Aorta (tissue), 5 donors: Measurements from ENCODE around the gene TMEM45B. TPM values are rescaled to one million over a fixed set of nuclear protein-coding genes. Genes with fewer than 3 reads are reported as not detected.
A peak's percentile ranks its signal among the peaks of the same experiment; 100 is the strongest.

ENCODE experiments used
- ATAC-seq: fragments of 200-7000 bp; cut with Tn5 transposase; one replicate; pipeline ENCODE4 v1.9.1; 2022; ENCODE audit warnings: moderate library complexity; ENCODE audit not compliant: low FRiP score
- DNase-seq, 2 donors: peaks; one replicate each; pipeline ENCODE4 v3.0.0-alpha.2; 2020
- H3K27ac ChIP-seq, 2 donors: one replicate each; pipeline ENCODE4 v1.5.1; 2013; ENCODE audit warnings: low read length in 2 of 2, mild to moderate bottlenecking in 2 of 2, moderate library complexity in 2 of 2, control low read depth in 1 of 2, inconsistent platforms in 1 of 2, low read depth in 1 of 2
- H3K27me3 ChIP-seq, 2 donors: one replicate each; pipeline ENCODE4 v1.6.1; 2013; ENCODE audit warnings: control low read depth in 1 of 2, low read length in 1 of 2, mild to moderate bottlenecking in 1 of 2, moderate library complexity in 1 of 2; ENCODE audit not compliant: insufficient read depth in 2 of 2, control insufficient read depth in 1 of 2
- H3K36me3 ChIP-seq, 2 donors: one replicate each; pipeline ENCODE4 v1.6.1; 2013; ENCODE audit warnings: control low read depth in 1 of 2, low read length in 1 of 2, mild to moderate bottlenecking in 1 of 2; ENCODE audit not compliant: insufficient read depth in 2 of 2, control insufficient read depth in 1 of 2
- H3K4me1 ChIP-seq, 2 donors: one replicate each; pipeline ENCODE4 v1.6.1; 2013; ENCODE audit warnings: low read length in 2 of 2, control low read depth in 1 of 2, mild to moderate bottlenecking in 1 of 2, moderate library complexity in 1 of 2; ENCODE audit not compliant: insufficient read depth in 2 of 2, control insufficient read depth in 1 of 2
- H3K4me3 ChIP-seq, 2 donors: one replicate each; pipeline ENCODE4 v1.5.1; 2013; ENCODE audit warnings: low read length in 2 of 2, control low read depth in 1 of 2, mild to moderate bottlenecking in 1 of 2
- H3K9me3 ChIP-seq: one replicate; pipeline ENCODE4 v1.6.1; 2013; ENCODE audit warnings: mild to moderate bottlenecking, low read length; ENCODE audit not compliant: control insufficient read depth
- WGBS, 2 donors: extraction: QIAGEN DNeasy Blood & Tissue Kit; methylation state at CpG; one replicate each; pipeline ENCODE4 v1.1.7; 2013; 5-methylcytosine and 5-hydroxymethylcytosine counted together
- intact Hi-C, 2 donors: fragments of 100-400 bp; cut with DNase I; formaldehyde crosslinking; loops; one replicate each; pipeline versions ENCODE4 v1.14.2 to v1.15.0; 2022
- polyA plus RNA-seq, 2 donors: library from polyadenylated mRNA; stranded (reverse); fragments of 200-250 nt; gene quantifications; one replicate each; pipeline ENCODE4 v1.2.3, GENCODE V29; 2013
- total RNA-seq, 2 donors: library from RNA; stranded (reverse); fragmentation: NEBNext Ultra II Directional; extraction: Animal tissue kit (Norgen Biotek cat#: 25700); gene quantifications; one replicate each; pipeline ENCODE4 v1.2.1, GENCODE V29; 2021
- donor health status: healthy with polysubstance abuse.
- donor health status: Bipolar disorder and iron deficiency.
- donor health status: DM: no; HTN: no; CAD: no.
- donor health status: DM: no; HTN: no; CAD: no.
- donor health status: DM: yes; HTN: yes; CAD: no.

The TMEM45B gene
- total and polyA plus RNA-seq, 4 donors: 0.19 to 10.0 (median 0.72) TPM; not detected in 1

- ATAC-seq (no peak), DNase-seq (no peak)
- Histone ChIP-seq H3K4me1 (no peaks in the 10 kb centered on the region), H3K9me3 (no peaks in the 10 kb centered on the region), H3K36me3 (no peaks in the 10 kb centered on the region), H3K27ac (no peak overlapping the region), H3K4me3 (no peak overlapping the region), H3K27me3 (no peaks in the 10 kb centered on the region)
- intact Hi-C loops: no loop called here
- WGBS, 2 donors: 80 to 81% methylated on average over 15 of the region's 15 CpGs
Observed at GRCh38 chr11:129852125-129852740, 36.6 kb downstream of the TMEM45B start.

- no peaks in the 10 kb centered on the region for H3K4me1 ChIP-seq
- no peaks in the 10 kb centered on the region for H3K36me3 ChIP-seq
- no peak for DNase-seq
- intact Hi-C loops: no loop called here
- no peaks in the 10 kb centered on the region for H3K9me3 ChIP-seq
- no peak overlapping the region for H3K27ac ChIP-seq
- WGBS, 2 donors: 53 to 70% methylated on average over 10 of the region's 10 CpGs
- ATAC-seq: no peak
- no peaks in the 10 kb centered on the region for H3K27me3 ChIP-seq
- no peak overlapping the region for H3K4me3 ChIP-seq
Observed at GRCh38 chr11:129853518-129854231, 38.0 kb downstream of the TMEM45B start.

DNA sequence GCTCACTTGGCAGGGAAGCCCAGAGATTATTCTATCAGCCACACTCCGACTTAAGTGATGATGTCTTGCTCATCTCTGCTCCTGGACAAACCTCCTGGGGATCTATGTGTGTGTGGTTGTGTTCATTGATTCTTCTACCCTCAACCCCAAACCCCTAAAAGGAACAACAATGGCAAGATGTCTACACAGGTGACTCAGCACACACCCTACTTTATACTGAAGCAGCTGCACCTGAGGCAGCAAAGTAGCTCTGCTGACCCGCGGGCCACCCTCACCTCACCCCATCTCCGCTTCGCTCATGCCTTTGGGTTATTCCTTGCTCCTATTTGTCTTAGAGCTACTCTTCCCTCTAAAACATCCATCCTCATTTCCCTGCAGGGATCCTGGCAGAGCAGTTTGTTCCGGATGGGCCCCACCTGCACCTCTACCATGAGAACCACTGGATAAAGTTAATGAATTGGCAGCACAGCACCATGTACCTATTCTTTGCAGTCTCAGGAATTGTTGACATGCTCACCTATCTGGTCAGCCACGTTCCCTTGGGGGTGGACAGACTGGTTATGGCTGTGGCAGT is 38.7 kb downstream of the TMEM45B start:
- no peak for ATAC-seq
- intact Hi-C loops: no loop called here
- no peaks in the 10 kb centered on the region for H3K9me3 ChIP-seq
- H3K36me3 ChIP-seq: no peaks in the 10 kb centered on the region
- no peaks in the 10 kb centered on the region for H3K27me3 ChIP-seq
- H3K27ac ChIP-seq: no peak overlapping the region
- H3K4me1 ChIP-seq: no peaks in the 10 kb centered on the region
- no peak for DNase-seq
- 91 to 94% methylated on average over 7 of the region's 7 CpGs for WGBS, 2 donors
- no peak overlapping the region for H3K4me3 ChIP-seq

DNA sequence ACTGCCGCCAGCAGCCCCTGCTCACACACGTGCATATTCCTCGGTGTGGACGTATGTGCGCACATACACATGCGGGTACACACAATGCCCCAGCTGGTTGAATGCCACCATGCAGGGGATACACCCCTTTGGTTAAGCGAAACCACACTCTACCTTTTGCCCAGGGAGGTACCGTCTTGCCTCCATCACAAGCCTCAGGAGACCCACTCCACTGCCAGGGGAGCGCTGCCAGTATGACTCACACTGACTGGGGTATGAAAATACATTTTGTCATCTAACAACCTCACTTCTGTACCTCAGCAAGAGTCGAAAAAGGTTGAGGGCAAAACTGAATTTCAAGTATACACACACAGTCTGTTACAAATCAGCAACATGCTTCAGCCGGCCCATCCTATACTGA is 39.4 kb downstream of the TMEM45B start:
- WGBS, 2 donors: 67 to 68% methylated on average over 11 of the region's 11 CpGs
- DNase-seq (no peak), ATAC-seq (no peak)
- intact Hi-C loops: no loop called here
- no peaks in the 10 kb centered on the region for H3K4me1 ChIP-seq
- no peaks in the 10 kb centered on the region for H3K9me3 ChIP-seq
- H3K4me3 ChIP-seq: no peak overlapping the region
- H3K36me3 ChIP-seq: no peaks in the 10 kb centered on the region
- H3K27ac ChIP-seq: no peak overlapping the region
- no peaks in the 10 kb centered on the region for H3K27me3 ChIP-seq

GRCh38 chr11:129856036-129856435 is 40.4 kb downstream of the TMEM45B start:
- Histone ChIP-seq H3K4me1 (no peaks in the 10 kb centered on the region), H3K36me3 (no peaks in the 10 kb centered on the region), H3K27me3 (no peaks in the 10 kb centered on the region), H3K9me3 (no peaks in the 10 kb centered on the region), H3K4me3 (no peak overlapping the region), H3K27ac (no peak overlapping the region)
- DNase-seq (no peak), ATAC-seq (no peak)
- intact Hi-C loops: no loop called here
- WGBS, 2 donors: 90 to 91% methylated on average over 8 of the region's 8 CpGs

DNA sequence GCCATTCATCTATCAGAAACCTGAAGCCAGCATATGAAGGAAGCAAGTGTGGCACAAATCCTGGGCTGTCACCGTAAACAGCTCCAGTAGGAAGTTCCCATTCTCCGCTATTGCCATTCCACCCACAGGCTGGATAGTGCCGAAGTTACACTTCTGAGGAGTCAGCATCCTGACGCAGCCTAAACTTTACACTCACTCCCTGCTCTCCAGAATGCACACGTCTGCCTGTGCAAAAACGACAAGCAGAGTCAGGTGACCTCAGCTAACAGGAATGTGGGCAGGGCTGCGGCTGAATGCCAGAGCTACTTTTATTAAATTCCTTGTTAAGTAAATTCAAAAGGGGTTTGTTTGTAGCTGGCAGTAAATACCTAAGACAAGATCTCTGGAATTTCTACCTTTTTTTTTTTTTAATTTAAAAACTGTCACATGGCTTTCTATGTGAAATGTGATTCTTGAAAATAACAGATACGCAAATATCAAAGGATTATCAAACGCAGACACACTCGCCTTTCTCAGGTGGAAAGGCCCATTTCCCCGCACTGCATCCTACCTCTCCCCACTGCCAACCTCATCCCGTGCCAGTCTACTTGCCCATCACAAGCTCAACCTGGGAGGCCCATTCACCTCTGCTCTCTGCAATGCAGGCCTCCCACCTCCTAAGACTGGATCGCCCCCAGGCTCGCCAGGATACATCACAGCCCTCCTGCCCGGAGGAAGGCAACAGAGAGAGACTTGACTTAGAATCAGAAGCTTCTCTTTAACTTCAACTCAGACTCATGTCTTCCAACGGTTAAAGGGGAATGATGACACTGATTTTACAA is 46.3 kb downstream of the TMEM45B start:
- H3K27me3 ChIP-seq: no peaks in the 10 kb centered on the region
- intact Hi-C loops: no loop called here
- no peaks in the 10 kb centered on the region for H3K9me3 ChIP-seq
- 48 to 50% methylated on average over 16 of the region's 16 CpGs for WGBS, 2 donors
- DNase-seq (peak; percentile 64 to 81), ATAC-seq (peak; percentile 69)
- peaks cover 3 to 18% of the 10 kb centered on the region in 2 donors for H3K36me3 ChIP-seq
- peak overlapping the region in 1 of 2 donors; percentile 73 for H3K27ac ChIP-seq
- H3K4me3 ChIP-seq: no peak overlapping the region
- no peaks in the 10 kb centered on the region for H3K4me1 ChIP-seq

DNA sequence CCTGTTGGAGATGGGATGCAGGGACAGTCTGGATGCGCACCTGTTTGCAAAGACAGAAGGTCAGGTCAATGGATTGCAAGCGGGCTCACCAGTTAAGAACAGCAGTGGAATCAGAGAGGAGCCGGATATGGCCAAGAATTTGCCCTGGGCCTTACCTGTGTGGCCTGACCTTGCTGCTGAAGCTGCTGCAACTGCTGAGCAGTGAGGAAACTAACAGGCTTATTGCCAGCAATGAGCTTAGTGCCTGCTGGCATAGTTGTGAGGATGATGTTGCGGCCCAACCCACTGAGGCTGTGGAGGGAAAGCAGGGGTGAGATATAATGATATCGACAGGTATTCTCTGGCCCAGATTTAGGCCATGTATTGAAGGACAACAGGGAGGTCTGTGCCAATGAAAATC is 49.2 kb downstream of the TMEM45B start:
- 97 to 99% methylated on average over 5 of the region's 5 CpGs for WGBS, 2 donors
- Histone ChIP-seq H3K4me3 (no peak overlapping the region), H3K36me3 (peaks cover 3 to 25% of the 10 kb centered on the region in 2 donors), H3K27me3 (no peaks in the 10 kb centered on the region), H3K9me3 (no peaks in the 10 kb centered on the region), H3K27ac (no peak overlapping the region), H3K4me1 (no peaks in the 10 kb centered on the region)
- intact Hi-C loops: no loop called here
- DNase-seq: no peak
- ATAC-seq: no peak

GRCh38 chr11:129865701-129866100 is 50.1 kb downstream of the TMEM45B start:
- ATAC-seq: no peak
- intact Hi-C loops: no loop called here
- no peak for DNase-seq
- Histone ChIP-seq H3K27me3 (no peaks in the 10 kb centered on the region), H3K36me3 (peaks cover 5 to 27% of the 10 kb centered on the region in 2 donors), H3K4me1 (no peaks in the 10 kb centered on the region), H3K4me3 (no peak overlapping the region), H3K27ac (no peak overlapping the region), H3K9me3 (no peaks in the 10 kb centered on the region)
- WGBS, 2 donors: 81 to 85% methylated on average over 4 of the region's 4 CpGs
